Activated CD4-positive, alpha-beta T cell treated with anti-CD3 and anti-CD28 coated beads for 36 hours (primary cell): ENCODE data around the gene ICE2. TPM values are rescaled to one million over a fixed set of nuclear protein-coding genes. Genes with fewer than 3 reads are reported as not detected.

ENCODE experiments used
- ATAC-seq: fragments of 200-7000 bp; cut with Tn5 transposase; one replicate; pipeline ENCODE4 v1.10.0; 2021; ENCODE audit warnings: mild to moderate bottlenecking, moderate library complexity
- CTCF ChIA-PET: fragments of 350-600 bp; sonication (Branson Sonifier 250); formaldehyde crosslinking; loops from one replicate; lab custom pipeline; 2021; ENCODE audit warnings: antibody characterized with exemption; lab: Charles Lee
- POLR2A ChIA-PET: fragments of 350-600 bp; sonication (Branson Sonifier 250); formaldehyde crosslinking; loops from one replicate; lab custom pipeline; 2021; ENCODE audit warnings: antibody characterized with exemption, inconsistent platforms; lab: Charles Lee
- DNase-seq: peaks from one replicate; pipeline ENCODE4 v3.0.0-alpha.2; 2020
- H3K27ac Mint-ChIP-seq: one replicate; pipeline ENCODE4 v1.8.0; 2021; ENCODE audit warnings: mixed read lengths
- H3K27me3 Mint-ChIP-seq: one replicate; pipeline ENCODE4 v1.8.0; 2021; ENCODE audit warnings: mixed read lengths
- H3K36me3 Mint-ChIP-seq: one replicate; pipeline ENCODE4 v1.8.0; 2021; ENCODE audit warnings: low read depth, mixed read lengths
- H3K4me1 Mint-ChIP-seq: one replicate; pipeline ENCODE4 v1.8.0; 2021; ENCODE audit warnings: mixed read lengths
- H3K4me3 Mint-ChIP-seq: one replicate; pipeline ENCODE4 v1.8.0; 2021; ENCODE audit warnings: mild to moderate bottlenecking, moderate library complexity, mixed read lengths
- H3K9me3 Mint-ChIP-seq: one replicate; pipeline ENCODE4 v1.8.0; 2021; ENCODE audit warnings: low read depth, mixed read lengths
- intact Hi-C, 2 experiments: fragments of 100-400 bp; cut with DNase I in 1 of 2; cut with micrococcal nuclease in 1 of 2; formaldehyde crosslinking; loops; one replicate each; pipeline versions ENCODE4 v1.14.2 to v1.15.1; 2022 to 2024; cut with DNase I, micrococcal nuclease
- total RNA-seq, 2 experiments: library from RNA; stranded (reverse); gene quantifications; one replicate each; pipeline ENCODE4 v1.2.3, GENCODE V29; 2021

The ICE2 gene
- total RNA-seq, 2 experiments from 2014 or later = 72.8 to 81.6 TPM

GRCh38 chr15:60476713-60477112 lies 2.2 kb downstream of the ICE2 start:
- H3K4me3 Mint-ChIP-seq = no peak overlapping the region
- POLR2A ChIA-PET = no interaction called here
- DNase-seq (no peak), ATAC-seq (no peak)
- peaks cover 23% of the 10 kb centered on the region for H3K36me3 Mint-ChIP-seq
- H3K27me3 Mint-ChIP-seq = no peaks in the 10 kb centered on the region
- no peak overlapping the region for H3K27ac Mint-ChIP-seq
- CTCF ChIA-PET = interaction anchor here (0.6 to 1.6 kb wide), 2 partner anchors 31 to 440 kb away, joined by 3 to 6 read pairs; no protein-coding TSS in a partner anchor
- intact Hi-C loops = loop anchor here (5.0 kb wide), 3 partner anchors 46 to 789 kb away; partner anchors contain the start of gene BNIP2 (in 1 of the 2)
- peaks cover 50% of the 10 kb centered on the region for H3K4me1 Mint-ChIP-seq
- H3K9me3 Mint-ChIP-seq = no peaks in the 10 kb centered on the region

- no peak overlapping the region for H3K27ac Mint-ChIP-seq
- ATAC-seq (no peak), DNase-seq (no peak)
- H3K36me3 Mint-ChIP-seq = peaks cover 46% of the 10 kb centered on the region
- ChIA-PET POLR2A (no interaction called here), CTCF (interaction anchor here (0.6 to 1.0 kb wide), 2 partner anchors 13 to 121 kb away, joined by 3 read pairs; no protein-coding TSS in a partner anchor)
- intact Hi-C loops = no loop called here
- H3K27me3 Mint-ChIP-seq = no peaks in the 10 kb centered on the region
- H3K4me1 Mint-ChIP-seq = peaks cover 43% of the 10 kb centered on the region
- no peaks in the 10 kb centered on the region for H3K9me3 Mint-ChIP-seq
- no peak overlapping the region for H3K4me3 Mint-ChIP-seq
These were observed 5.8 kb downstream of the ICE2 start for GRCh38 chr15:60473135-60473534.

DNA sequence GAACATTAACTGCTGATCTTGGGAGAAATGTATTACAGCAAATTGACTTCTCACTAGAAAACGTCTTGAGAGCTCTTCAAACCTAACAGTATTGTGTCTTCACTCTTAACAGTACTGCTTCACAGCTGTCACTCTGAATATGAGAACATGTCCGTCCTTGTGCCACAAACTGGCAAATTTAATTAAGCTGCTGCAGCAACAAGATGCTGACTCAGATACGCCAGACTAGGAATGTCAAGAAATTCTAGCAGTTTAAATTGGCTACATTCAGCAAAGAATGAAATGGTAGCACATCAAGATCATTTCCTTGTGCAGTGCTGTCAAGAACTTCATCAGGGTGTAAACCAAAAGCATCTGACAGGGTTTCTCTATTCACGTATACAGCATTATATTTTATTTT lies 7.6 kb downstream of the ICE2 start:
- Mint-ChIP-seq H3K9me3 (no peaks in the 10 kb centered on the region), H3K27ac (no peak overlapping the region), H3K27me3 (no peaks in the 10 kb centered on the region), H3K4me1 (peaks cover 27% of the 10 kb centered on the region), H3K4me3 (no peak overlapping the region), H3K36me3 (peaks cover 44% of the 10 kb centered on the region)
- intact Hi-C loops = no loop called here
- no peak for DNase-seq
- ChIA-PET CTCF (interaction anchor here (0.7 to 1.6 kb wide), 4 partner anchors 8 to 446 kb away, joined by 3 to 5 read pairs (median 4); no protein-coding TSS in a partner anchor), POLR2A (no interaction called here)
- ATAC-seq = no peak

DNA sequence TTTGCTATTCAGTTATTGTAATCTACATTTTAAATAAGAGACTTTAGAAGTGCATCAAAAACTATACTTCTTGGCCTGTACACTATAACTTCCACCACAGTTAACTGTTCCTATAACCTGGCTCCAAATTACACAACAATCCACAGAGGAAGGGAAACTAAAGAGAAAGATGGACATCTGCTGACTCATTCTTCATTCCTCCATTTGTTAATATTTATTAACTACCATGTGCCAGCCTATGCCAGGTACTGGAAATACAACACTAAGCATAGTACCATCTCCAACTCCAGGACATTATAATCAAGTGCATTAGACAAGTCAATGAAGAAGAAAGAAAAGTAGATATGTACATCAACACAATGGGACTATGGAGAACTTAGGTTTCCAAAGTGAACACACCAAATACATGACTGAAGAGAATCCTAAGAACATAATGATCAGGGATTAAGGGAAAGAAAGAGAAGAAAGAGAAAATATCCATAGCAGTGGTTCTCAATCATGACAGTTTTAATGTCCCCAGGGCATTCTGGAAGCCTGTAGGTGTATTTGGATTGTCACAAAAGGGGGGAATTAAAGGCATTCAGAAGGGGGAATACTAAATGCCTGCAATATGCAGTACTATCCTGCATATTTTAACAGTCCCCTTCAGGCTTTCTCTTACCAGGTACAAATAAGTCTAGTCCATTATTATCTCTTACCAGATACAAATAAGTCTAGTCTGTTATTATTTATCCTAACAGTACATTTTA lies 8.9 kb downstream of the ICE2 start:
- ATAC-seq (no peak), DNase-seq (no peak)
- peaks cover 21% of the 10 kb centered on the region for H3K4me1 Mint-ChIP-seq
- no peak overlapping the region for H3K4me3 Mint-ChIP-seq
- H3K9me3 Mint-ChIP-seq = no peaks in the 10 kb centered on the region
- intact Hi-C loops = no loop called here
- H3K27ac Mint-ChIP-seq = no peak overlapping the region
- peaks cover 46% of the 10 kb centered on the region for H3K36me3 Mint-ChIP-seq
- CTCF ChIA-PET = interaction anchor here (1.2 to 1.6 kb wide), 2 partner anchors 10 to 447 kb away, joined by 3 read pairs; no protein-coding TSS in a partner anchor
- POLR2A ChIA-PET = no interaction called here
- H3K27me3 Mint-ChIP-seq = no peaks in the 10 kb centered on the region

DNA sequence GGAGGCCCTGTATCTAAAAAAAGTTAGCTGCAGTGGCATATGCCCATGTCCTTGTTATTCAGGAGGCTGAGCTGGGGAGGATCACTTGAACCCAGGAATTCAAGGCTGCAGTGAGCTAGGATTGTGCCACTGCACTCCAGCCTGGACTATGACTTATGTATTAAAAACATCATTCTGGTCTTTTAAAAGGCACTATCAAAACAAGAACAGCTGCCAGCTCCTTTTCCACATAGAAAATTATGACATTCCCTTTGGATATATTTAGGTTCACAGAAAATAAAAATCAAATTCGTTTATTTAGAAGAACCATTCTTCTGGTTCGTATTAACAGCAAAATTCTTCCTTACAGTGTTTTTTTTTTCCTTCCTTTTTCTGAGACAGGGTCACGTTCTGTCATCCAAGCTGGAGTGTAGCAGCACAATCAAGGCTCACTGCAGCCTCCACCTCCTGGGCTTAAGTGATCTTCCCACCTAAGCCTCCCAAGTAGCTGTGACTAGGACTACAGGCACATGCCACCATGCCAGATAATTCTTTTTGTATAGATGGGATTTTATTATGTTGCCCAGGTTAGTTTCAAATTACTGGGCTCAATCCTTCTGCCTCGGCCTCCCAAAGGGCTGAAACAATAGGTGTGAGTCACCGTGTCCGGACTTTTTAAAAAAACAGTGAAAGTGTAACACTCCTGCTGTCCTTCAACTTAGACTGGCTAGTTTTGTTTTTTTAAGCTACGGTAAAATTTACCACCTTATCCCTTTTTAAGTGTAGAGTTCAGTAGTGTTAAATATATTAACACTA lies 13.9 kb downstream of the ICE2 start:
- Mint-ChIP-seq H3K36me3 (peaks cover 41% of the 10 kb centered on the region), H3K27me3 (no peaks in the 10 kb centered on the region), H3K9me3 (no peaks in the 10 kb centered on the region), H3K4me1 (peaks cover 6% of the 10 kb centered on the region), H3K4me3 (no peak overlapping the region), H3K27ac (no peak overlapping the region)
- no peak for DNase-seq
- CTCF ChIA-PET = interaction anchor here (0.6 to 1.5 kb wide), 3 partner anchors 137 to 658 kb away, joined by 3 to 5 read pairs (median 3); no protein-coding TSS in a partner anchor
- no peak for ATAC-seq
- POLR2A ChIA-PET = no interaction called here
- intact Hi-C loops = no loop called here

GRCh38 chr15:60462027-60462426 lies 16.9 kb downstream of the ICE2 start:
- Mint-ChIP-seq H3K27me3 (no peaks in the 10 kb centered on the region), H3K27ac (no peak overlapping the region), H3K4me1 (peaks cover 3% of the 10 kb centered on the region), H3K36me3 (peaks cover 24% of the 10 kb centered on the region), H3K9me3 (no peaks in the 10 kb centered on the region), H3K4me3 (no peak overlapping the region)
- DNase-seq = no peak
- CTCF ChIA-PET = no interaction called here
- ATAC-seq = no peak
- intact Hi-C loops = no loop called here
- POLR2A ChIA-PET = no interaction called here

DNA sequence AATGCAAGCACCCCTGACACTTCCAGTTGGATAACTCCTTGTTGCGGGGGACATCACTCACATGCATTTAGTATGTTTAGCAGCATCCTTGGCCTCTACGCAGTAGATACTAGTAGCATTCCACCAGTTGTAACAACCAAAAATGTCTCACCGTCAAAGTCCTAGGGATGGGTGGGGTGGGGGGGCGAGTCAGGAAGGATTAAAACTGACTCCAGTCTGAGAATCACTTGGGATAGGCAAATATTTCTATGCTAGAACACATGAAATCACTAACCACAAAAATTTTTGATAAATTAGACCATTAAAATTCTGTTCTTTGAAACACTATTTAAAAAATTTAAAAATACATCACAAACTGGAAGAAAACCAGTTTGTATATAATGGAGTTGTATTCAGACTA lies 18.0 kb downstream of the ICE2 start:
- H3K36me3 Mint-ChIP-seq = peaks cover 22% of the 10 kb centered on the region
- no peak overlapping the region for H3K4me3 Mint-ChIP-seq
- no peak for ATAC-seq
- no peak for DNase-seq
- ChIA-PET CTCF (no interaction called here), POLR2A (no interaction called here)
- no peaks in the 10 kb centered on the region for H3K27me3 Mint-ChIP-seq
- no peak overlapping the region for H3K27ac Mint-ChIP-seq
- peaks cover 3% of the 10 kb centered on the region for H3K4me1 Mint-ChIP-seq
- H3K9me3 Mint-ChIP-seq = no peaks in the 10 kb centered on the region
- intact Hi-C loops = no loop called here

DNA sequence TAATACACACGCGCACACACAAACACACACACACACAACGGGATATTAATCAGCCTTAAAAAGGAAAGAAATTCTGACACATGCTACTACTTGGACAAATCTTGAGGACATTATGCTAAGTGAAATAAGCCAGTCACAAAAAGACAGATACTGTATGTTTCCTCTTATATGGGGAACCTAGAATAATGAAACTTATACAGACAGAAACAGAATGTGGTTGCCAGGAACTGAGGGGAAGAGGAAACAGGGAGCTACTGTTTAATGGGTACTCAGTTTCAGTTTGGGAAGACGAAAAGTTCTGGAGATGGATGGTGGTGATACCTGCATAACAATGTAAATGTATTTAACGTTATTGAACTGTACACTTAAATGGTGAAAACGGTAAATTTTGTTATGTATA lies 20.2 kb downstream of the ICE2 start:
- Mint-ChIP-seq H3K27me3 (no peaks in the 10 kb centered on the region), H3K27ac (no peak overlapping the region), H3K4me1 (peaks cover 3% of the 10 kb centered on the region), H3K36me3 (peaks cover 17% of the 10 kb centered on the region), H3K4me3 (no peak overlapping the region), H3K9me3 (no peaks in the 10 kb centered on the region)
- no peak for DNase-seq
- CTCF ChIA-PET = no interaction called here
- POLR2A ChIA-PET = no interaction called here
- intact Hi-C loops = no loop called here
- ATAC-seq = no peak

- intact Hi-C loops = no loop called here
- Mint-ChIP-seq H3K27me3 (no peaks in the 10 kb centered on the region), H3K36me3 (peaks cover 17% of the 10 kb centered on the region), H3K27ac (no peak overlapping the region), H3K9me3 (no peaks in the 10 kb centered on the region), H3K4me3 (no peak overlapping the region), H3K4me1 (peaks cover 3% of the 10 kb centered on the region)
- POLR2A ChIA-PET = no interaction called here
- DNase-seq (no peak), ATAC-seq (no peak)
- CTCF ChIA-PET = interaction anchor here (0.8 kb wide), 1 partner anchor 97 kb away, joined by 3 read pairs; no protein-coding TSS in a partner anchor
These were observed 21.0 kb downstream of the ICE2 start for GRCh38 chr15:60457985-60458384.

DNA sequence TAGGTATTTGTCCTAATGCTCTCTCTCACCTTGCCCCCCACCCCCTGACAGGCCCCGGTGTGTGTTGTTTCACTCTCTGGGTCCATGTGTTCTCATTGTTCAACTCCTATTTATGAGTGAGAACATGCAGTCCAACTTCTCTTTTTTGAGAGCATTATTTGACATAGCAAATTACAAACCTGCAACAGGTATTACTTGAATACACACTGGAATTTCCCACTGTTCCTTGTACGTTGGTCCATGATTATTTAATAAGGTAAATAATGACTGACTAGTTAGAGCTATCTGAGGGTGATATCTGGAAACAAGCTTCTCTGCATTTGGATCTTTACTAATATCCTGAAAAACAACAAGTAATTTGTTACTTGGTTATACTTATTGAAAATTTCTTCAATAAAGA lies 24.1 kb downstream of the ICE2 start:
- DNase-seq (no peak), ATAC-seq (no peak)
- Mint-ChIP-seq H3K4me3 (no peak overlapping the region), H3K36me3 (peaks cover 23% of the 10 kb centered on the region), H3K27ac (no peak overlapping the region), H3K9me3 (no peaks in the 10 kb centered on the region), H3K4me1 (no peaks in the 10 kb centered on the region), H3K27me3 (no peaks in the 10 kb centered on the region)
- ChIA-PET CTCF (interaction anchor here (0.6 to 1.8 kb wide), 5 partner anchors 94 to 826 kb away, joined by 3 to 8 read pairs (median 4); no protein-coding TSS in a partner anchor), POLR2A (no interaction called here)
- intact Hi-C loops = no loop called here

- no peak overlapping the region for H3K4me3 Mint-ChIP-seq
These were observed 30.1 kb downstream of the ICE2 start for GRCh38 chr15:60448668-60449360.

More at GRCh38 chr15:60448668-60449360, 30.1 kb downstream of the ICE2 start:
- ChIA-PET CTCF (interaction anchor here (1.0 to 1.8 kb wide), 4 partner anchors 87 to 120 kb away, joined by 3 to 8 read pairs (median 4); no protein-coding TSS in a partner anchor), POLR2A (interaction anchor here (0.7 kb wide), 1 partner anchor 16 kb away, joined by 6 read pairs; no protein-coding TSS in a partner anchor)
- H3K27ac Mint-ChIP-seq = no peak overlapping the region
- no peak for DNase-seq
- intact Hi-C loops = no loop called here
- peaks cover 28% of the 10 kb centered on the region for H3K36me3 Mint-ChIP-seq
- no peak for ATAC-seq
- H3K4me1 Mint-ChIP-seq = no peaks in the 10 kb centered on the region
- no peaks in the 10 kb centered on the region for H3K27me3 Mint-ChIP-seq
- H3K9me3 Mint-ChIP-seq = no peaks in the 10 kb centered on the region
